GM23338 (cell line): Measurements from ENCODE around the gene LURAP1L. TPM values are rescaled to one million over a fixed set of nuclear protein-coding genes. Genes with fewer than 3 reads are reported as not detected.

Experiments
- ATAC-seq: fragments of 200-7000 bp; cut with Tn5 transposase; 3 replicates; pipeline ENCODE4 v1.9.1; 2020
- DNase-seq: peaks from one replicate; pipeline ENCODE4 v3.0.0-alpha.2; 2015; ENCODE audit warnings: low spot score
- H2AFZ ChIP-seq: fragments of 200-600 bp; sonication (generic); 2 replicates; pipeline ENCODE4 v1.8.0; 2016; ENCODE audit warnings: antibody characterized with exemption, mild to moderate bottlenecking, moderate library complexity
- H3F3A ChIP-seq: fragments of 200-600 bp; sonication (generic); replicated peaks from 2 replicates; pipeline ENCODE4 v1.8.0; 2017; ENCODE audit warnings: antibody characterized with exemption, mixed run types, low read depth
- H3K27ac ChIP-seq: fragments of 200-600 bp; sonication (generic); 2 replicates; pipeline ENCODE4 v1.6.1; 2016; ENCODE audit warnings: low read depth
- H3K27me3 ChIP-seq: fragments of 200-600 bp; sonication (generic); 2 replicates; pipeline ENCODE4 v1.8.0; 2016; ENCODE audit warnings: mild to moderate bottlenecking, mixed run types, moderate library complexity; ENCODE audit not compliant: insufficient read depth
- H3K36me3 ChIP-seq: fragments of 200-600 bp; sonication (generic); 2 replicates; pipeline ENCODE4 v1.8.0; 2016; ENCODE audit warnings: mild to moderate bottlenecking; ENCODE audit not compliant: insufficient read depth
- H3K4me1 ChIP-seq: fragments of 200-600 bp; sonication (generic); 2 replicates; pipeline ENCODE4 v1.8.0; 2016; ENCODE audit warnings: mild to moderate bottlenecking, moderate library complexity; ENCODE audit not compliant: insufficient read depth
- H3K4me2 ChIP-seq: fragments of 200-600 bp; sonication (generic); 2 replicates; pipeline ENCODE4 v1.7.1; 2017; ENCODE audit warnings: mixed run types
- H3K4me3 ChIP-seq: fragments of 200-600 bp; sonication (generic); 2 replicates; pipeline ENCODE4 v1.6.1; 2016; ENCODE audit warnings: mixed run types
- H3K79me2 ChIP-seq: fragments of 200-600 bp; sonication (generic); replicated peaks from 2 replicates; pipeline ENCODE4 v1.8.0; 2017; ENCODE audit warnings: mild to moderate bottlenecking; ENCODE audit not compliant: insufficient read depth
- H3K9me2 ChIP-seq: fragments of 200-600 bp; sonication (generic); 2 replicates; pipeline ENCODE4 v1.8.0; 2017; ENCODE audit not compliant: insufficient read depth
- H4K20me1 ChIP-seq: fragments of 200-600 bp; sonication (generic); replicated peaks from 2 replicates; pipeline ENCODE4 v1.8.0; 2017; ENCODE audit warnings: mild to moderate bottlenecking; ENCODE audit not compliant: insufficient read depth
- H3K27ac Mint-ChIP-seq: 2 replicates; pipeline ENCODE4 v1.8.0; 2020; ENCODE audit warnings: inconsistent platforms, mild to moderate bottlenecking, moderate library complexity, mixed read lengths
- H3K27me3 Mint-ChIP-seq: 3 replicates; pipeline ENCODE4 v1.8.0; 2022; ENCODE audit warnings: low read depth, mild to moderate bottlenecking, moderate library complexity, mixed read lengths, inconsistent platforms; ENCODE audit not compliant: insufficient read depth, poor library complexity
- H3K36me3 Mint-ChIP-seq: 3 replicates; pipeline ENCODE4 v1.8.0; 2021; ENCODE audit warnings: low read depth, mild to moderate bottlenecking, inconsistent platforms, moderate library complexity, mixed read lengths
- H3K4me1 Mint-ChIP-seq: 3 replicates; pipeline ENCODE4 v1.8.0; 2020; ENCODE audit warnings: mild to moderate bottlenecking, inconsistent platforms, mixed read lengths
- H3K4me3 Mint-ChIP-seq: 3 replicates; pipeline ENCODE4 v1.8.0; 2021; ENCODE audit warnings: moderate library complexity, mild to moderate bottlenecking, inconsistent platforms, mixed read lengths
- H3K9me3 Mint-ChIP-seq: 3 replicates; pipeline ENCODE4 v1.8.0; 2020; ENCODE audit warnings: moderate library complexity, mild to moderate bottlenecking, inconsistent platforms, mixed read lengths
- EZH2phosphoT487 ChIP-seq: fragments of 200-600 bp; sonication (generic); IDR thresholded peaks from one replicate; pipeline ENCODE4 v1.8.1; 2018; ENCODE audit warnings: antibody characterized with exemption; ENCODE audit not compliant: unreplicated experiment
- JUNB ChIP-seq: IDR thresholded peaks from one replicate; pipeline ENCODE4 v1.6.1; 2016; ENCODE audit warnings: antibody characterized with exemption; ENCODE audit not compliant: unreplicated experiment
- ZNF114 ChIP-seq: fragments of 250-450 bp; sonication (Bioruptor Pico); IDR thresholded peaks from 2 replicates; pipeline ENCODE4 v1.5.0; 2020; ENCODE audit warnings: mild to moderate bottlenecking, moderate library complexity
- ZNF462 ChIP-seq: fragments of 250-450 bp; sonication (Bioruptor Pico); IDR thresholded peaks from 2 replicates; pipeline ENCODE4 v1.5.0; 2020; ENCODE audit warnings: mild to moderate bottlenecking, moderate library complexity
- polyA plus RNA-seq: library from polyadenylated mRNA; unstranded; fragments of >200 nt; fragmentation: Nextera tagmentation; extraction: Ambion mirVana; gene quantifications from 2 replicates; pipeline ENCODE4 v1.2.1, GENCODE V29; 2016
- total RNA-seq: library from RNA; depleted of rRNA; stranded (reverse); fragments of >200 nt; shearing (Covaris generic); gene quantifications from 2 replicates; pipeline ENCODE4 v1.2.3, GENCODE V29; 2014
- TF ChIP-seq, protein P1 (sequence below): IDR thresholded peaks from 2 replicates; pipeline ENCODE4 v1.6.1; 2016; ENCODE audit warnings: antibody characterized with exemption

The LURAP1L gene
- total and polyA plus RNA-seq, 2 experiments from 2014 or later = 1.2 to 1.6 TPM

- Mint-ChIP-seq H3K27me3 (peaks cover 2% of the 10 kb centered on the region), H3K9me3 (no peaks in the 10 kb centered on the region), H3K4me1 (peaks cover 2% of the 10 kb centered on the region; the same call in 2 of the 3 replicates), H3K36me3 (no peaks in the 10 kb centered on the region), H3K4me3 (no peak overlapping the region), H3K27ac (no peak overlapping the region)
- Histone ChIP-seq H3K79me2 (no peaks in the 10 kb centered on the region), H3K9me2 (no peaks in the 10 kb centered on the region), H3K4me2 (no peak overlapping the region), H3K27ac (no peak overlapping the region), H3K4me1 (0 out of 2 replicates have a peak, but pooled peaks cover under 1% of the 10 kb centered on the region), H2AFZ (no peak overlapping the region), H3K4me3 (no peak overlapping the region), H3K36me3 (no peaks in the 10 kb centered on the region), H4K20me1 (no peaks in the 10 kb centered on the region), H3F3A (no peaks in the 10 kb centered on the region), H3K27me3 (no peaks in the 10 kb centered on the region)
- TF ChIP-seq JUNB (no peak), ZNF462 (CRISPR knock-in tag) (no peak), ZNF114 (CRISPR knock-in tag) (no peak), EZH2phosphoT487 (no peak)
- TF ChIP-seq, protein P1, sequence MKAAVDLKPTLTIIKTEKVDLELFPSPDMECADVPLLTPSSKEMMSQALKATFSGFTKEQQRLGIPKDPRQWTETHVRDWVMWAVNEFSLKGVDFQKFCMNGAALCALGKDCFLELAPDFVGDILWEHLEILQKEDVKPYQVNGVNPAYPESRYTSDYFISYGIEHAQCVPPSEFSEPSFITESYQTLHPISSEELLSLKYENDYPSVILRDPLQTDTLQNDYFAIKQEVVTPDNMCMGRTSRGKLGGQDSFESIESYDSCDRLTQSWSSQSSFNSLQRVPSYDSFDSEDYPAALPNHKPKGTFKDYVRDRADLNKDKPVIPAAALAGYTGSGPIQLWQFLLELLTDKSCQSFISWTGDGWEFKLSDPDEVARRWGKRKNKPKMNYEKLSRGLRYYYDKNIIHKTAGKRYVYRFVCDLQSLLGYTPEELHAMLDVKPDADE = no peak
- no peak for DNase-seq
- no peak for ATAC-seq
These were observed 15.1 kb upstream of the LURAP1L start for GRCh38 chr9:12759761-12760160.

GRCh38 chr9:12760758-12761157, 14.1 kb upstream of the LURAP1L start:
- no peaks in the 10 kb centered on the region for H3K27me3 ChIP-seq
- ATAC-seq (no peak), DNase-seq (no peak)
- no peaks in the 10 kb centered on the region for H3K9me2 ChIP-seq
- no peaks in the 10 kb centered on the region for H3K36me3 ChIP-seq
- H3K27ac ChIP-seq = no peak overlapping the region
- Mint-ChIP-seq H3K9me3 (no peaks in the 10 kb centered on the region), H3K27ac (no peak overlapping the region), H3K36me3 (no peaks in the 10 kb centered on the region), H3K4me1 (peaks cover 9% of the 10 kb centered on the region; the same call in 2 of the 3 replicates), H3K4me3 (no peak overlapping the region), H3K27me3 (peaks cover 2% of the 10 kb centered on the region)
- H3K4me1 ChIP-seq = peaks cover 6% of the 10 kb centered on the region; the same call in 1 of the 2 replicates
- no peaks in the 10 kb centered on the region for H4K20me1 ChIP-seq
- H3K4me3 ChIP-seq = no peak overlapping the region
- no peaks in the 10 kb centered on the region for H3F3A ChIP-seq
- H3K79me2 ChIP-seq = no peaks in the 10 kb centered on the region
- H3K4me2 ChIP-seq = no peak overlapping the region
- no peak overlapping the region for H2AFZ ChIP-seq
- no peak for TF ChIP-seq ZNF462 (CRISPR knock-in tag)
